Body of pancreas (tissue), 4 donors: Measurements from ENCODE around the gene ZNF512B.

Experiments
- CTCF ChIP-seq, 7 experiments: fragments of 450-650 bp in 4 of 7; fragments of 200-600 bp in 3 of 7; sonication (generic) in 3 of 7; IDR thresholded peaks; one replicate each; pipeline ENCODE4 v1.5.1; 2016 to 2019; ENCODE audit warnings: antibody characterized with exemption in 7 of 7
- POLR2A ChIP-seq, 3 donors: fragments of 450-650 bp; IDR thresholded peaks; one replicate each; pipeline ENCODE4 v1.6.1; 2016; ENCODE audit warnings: antibody characterized with exemption in 3 of 3, mild to moderate bottlenecking in 2 of 3

GRCh38 chr20:63946986-63947637 lies 22.6 kb downstream of the ZNF512B start:
- TF ChIP-seq CTCF (IDR thresholded peaks at IDR 0.05) (no peak), POLR2A (IDR thresholded peaks at IDR 0.05) (no peak)
